Measurements from ENCODE around the gene SMAD4. TPM values are rescaled to one million over a fixed set of nuclear protein-coding genes. Genes with fewer than 3 reads are reported as not detected.
A peak's percentile ranks its signal among the peaks of the same experiment; 100 is the strongest.

SMAD4 gene
- polyA plus RNA-seq, 3 donors, result 21.0 to 34.0 (median 29.1) TPM

- 100% methylated on average over 2 of the region's 5 CpGs for whole genome bisulfite sequencing (ENCODE audit: insufficient coverage)
- no peak overlapping the region for H3K4me2 ChIP-seq (replicated peaks; ENCODE audit: extremely low read depth, low read length, poor library complexity, severe bottlenecking)
- H3K36me3 Mint-ChIP-seq, result peaks cover 71 to 84% of the 10 kb centered on the region in 2 donors
- no peak overlapping the region for H3K9ac ChIP-seq (ENCODE audit: insufficient read depth, low read length, poor library complexity, severe bottlenecking)
- peaks cover 9% of the 10 kb centered on the region for H3K79me2 ChIP-seq (ENCODE audit: insufficient read depth, low read length)
- no peak overlapping the region for H3K27ac Mint-ChIP-seq
- TF ChIP-seq CTCF (IDR thresholded peaks at IDR 0.05), result no peak
- H3K27ac ChIP-seq (ENCODE audit: low read depth in 1 of 2, low read length in 2 of 2), result peak overlapping the region in 1 of 2 donors; percentile 1
- H3K4me1 ChIP-seq (ENCODE audit: control insufficient read depth in 1 of 2, insufficient read depth in 2 of 2, low read length in 2 of 2), result peaks cover 11 to 15% of the 10 kb centered on the region in 2 donors
- peaks cover 16% of the 10 kb centered on the region for H3K4me1 Mint-ChIP-seq
- no peaks in the 10 kb centered on the region for H3K9me3 ChIP-seq (replicated peaks in 1 of 2; ENCODE audit: control insufficient read depth in 1 of 2, insufficient read depth in 1 of 2, low read length in 2 of 2)
- no peak overlapping the region for H2AFZ ChIP-seq (ENCODE audit: insufficient read depth, low read depth, low read length, poor library complexity, severe bottlenecking)
- H3K9me3 Mint-ChIP-seq, result peaks cover 0 to 2% (median 0%) of the 10 kb centered on the region in 7 donors
- no peak overlapping the region for H3K4me3 Mint-ChIP-seq
- intact Hi-C loops (cut with micrococcal nuclease), result no loop called here
- H3K27me3 Mint-ChIP-seq (ENCODE audit: low read depth in 3 of 3), result no peaks in the 10 kb centered on the region
- no peak for DNase-seq
- no peaks in the 10 kb centered on the region for H3K27me3 ChIP-seq (ENCODE audit: control insufficient read depth in 2 of 2, insufficient read depth in 2 of 2, low read length in 2 of 2)
- H3K36me3 ChIP-seq (replicated peaks in 1 of 2; ENCODE audit: control insufficient read depth in 1 of 2, insufficient read depth in 2 of 2, low read length in 2 of 2), result peaks cover 54 to 76% of the 10 kb centered on the region in 2 donors
- H3K4me3 ChIP-seq (replicated peaks in 1 of 3; ENCODE audit: low read depth in 2 of 3, low read length in 3 of 3), result no peak overlapping the region
- H4K20me1 ChIP-seq (ENCODE audit: insufficient read depth, low read length), result peaks cover 38% of the 10 kb centered on the region
These were observed 48.0 kb downstream of the SMAD4 start for GRCh38 chr18:51078026-51078425.

GRCh38 chr18:51082571-51083267 lies 52.7 kb downstream of the SMAD4 start:
- no peak for DNase-seq
- Histone ChIP-seq H3K36me3 (replicated peaks in 1 of 2; ENCODE audit: control insufficient read depth in 1 of 2, insufficient read depth in 2 of 2, low read length in 2 of 2) (peaks cover 58 to 91% of the 10 kb centered on the region in 2 donors), H3K27me3 (ENCODE audit: control insufficient read depth in 2 of 2, insufficient read depth in 2 of 2, low read length in 2 of 2) (no peaks in the 10 kb centered on the region), H3K4me2 (replicated peaks; ENCODE audit: extremely low read depth, low read length, poor library complexity, severe bottlenecking) (no peak overlapping the region), H3K27ac (ENCODE audit: low read depth in 1 of 2, low read length in 2 of 2) (peak overlapping the region in 1 of 2 donors; percentile 44), H2AFZ (ENCODE audit: insufficient read depth, low read depth, low read length, poor library complexity, severe bottlenecking) (no peak overlapping the region), H3K9ac (ENCODE audit: insufficient read depth, low read length, poor library complexity, severe bottlenecking) (no peak overlapping the region), H3K4me3 (replicated peaks in 1 of 3; ENCODE audit: low read depth in 2 of 3, low read length in 3 of 3) (no peak overlapping the region), H3K4me1 (ENCODE audit: control insufficient read depth in 1 of 2, insufficient read depth in 2 of 2, low read length in 2 of 2) (no peaks in the 10 kb centered on the region), H3K79me2 (ENCODE audit: insufficient read depth, low read length) (no peaks in the 10 kb centered on the region), H4K20me1 (ENCODE audit: insufficient read depth, low read length) (peaks cover 5% of the 10 kb centered on the region), H3K9me3 (replicated peaks in 1 of 2; ENCODE audit: control insufficient read depth in 1 of 2, insufficient read depth in 1 of 2, low read length in 2 of 2) (peaks cover 1 to 4% of the 10 kb centered on the region in 2 donors)
- peak overlapping the region in 5 of 7 donors; percentile 2 to 86 (median 18) for H3K27ac Mint-ChIP-seq
- intact Hi-C loops (cut with micrococcal nuclease), result no loop called here
- H3K4me3 Mint-ChIP-seq, result no peak overlapping the region
- TF ChIP-seq CTCF (IDR thresholded peaks at IDR 0.05), result no peak
- no peaks in the 10 kb centered on the region for H3K4me1 Mint-ChIP-seq
- no peaks in the 10 kb centered on the region for H3K27me3 Mint-ChIP-seq (ENCODE audit: low read depth in 3 of 3)
- no CpG with 5 or more reads among the region's 2 CpGs for WGBS (ENCODE audit: insufficient coverage)
- peaks cover 4 to 21% (median 11%) of the 10 kb centered on the region in 7 donors for H3K9me3 Mint-ChIP-seq
- peaks cover 81 to 98% of the 10 kb centered on the region in 2 donors for H3K36me3 Mint-ChIP-seq
